Measurements from ENCODE around the gene IL21R.

The IL21R gene

GRCh38 chr16:27462200-27462845, 60.3 kb downstream of the IL21R start:
- H3K9me2 ChIP-seq (replicated peaks; ENCODE audit: control insufficient read depth, low read length), result no peaks in the 10 kb centered on the region
- no peaks in the 10 kb centered on the region for H4K20me1 ChIP-seq (ENCODE audit: control insufficient read depth, insufficient read depth, low read depth, low read length)
- no peaks in the 10 kb centered on the region; the same call in 1 of the 2 replicates for H3K4me1 ChIP-seq (ENCODE audit: control insufficient read depth, low read length)
- TF ChIP-seq CTCF (IDR thresholded peaks at IDR 0.05; ENCODE audit: low read depth, low read length, poor library complexity, severe bottlenecking) (no peak), EZH2phosphoT487 (IDR thresholded peaks at IDR 0.05; ENCODE audit: borderline replicate concordance, low read length) (no peak)
- no peaks in the 10 kb centered on the region for H3K9me3 ChIP-seq (ENCODE audit: control insufficient read depth, insufficient read depth, low read length)
- no peaks in the 10 kb centered on the region for H3F3A ChIP-seq (ENCODE audit: control insufficient read depth, insufficient read depth)
- H3K27ac ChIP-seq (ENCODE audit: low read depth, low read length), result no peak overlapping the region
- H3K36me3 ChIP-seq (ENCODE audit: control insufficient read depth, low read length), result peaks cover 42% of the 10 kb centered on the region
- no peaks in the 10 kb centered on the region for H3K27me3 ChIP-seq (ENCODE audit: control insufficient read depth, low read length)
- no peak overlapping the region for H3K4me3 ChIP-seq (ENCODE audit: low read length)
- H3K79me2 ChIP-seq (ENCODE audit: control insufficient read depth, low read length), result no peaks in the 10 kb centered on the region
- no peak overlapping the region for H3K4me2 ChIP-seq (ENCODE audit: low read length)

- TF ChIP-seq CTCF (IDR thresholded peaks at IDR 0.05; ENCODE audit: low read depth, low read length, poor library complexity, severe bottlenecking), result no peak
- no peak for TF ChIP-seq EZH2phosphoT487 (IDR thresholded peaks at IDR 0.05; ENCODE audit: borderline replicate concordance, low read length)
- H3K4me3 ChIP-seq (ENCODE audit: low read length), result no peak overlapping the region
- H3K4me1 ChIP-seq (ENCODE audit: control insufficient read depth, low read length), result no peaks in the 10 kb centered on the region
Measured at GRCh38 chr16:27462846-27463682, 61.1 kb downstream of the IL21R start.

GRCh38 chr16:27463741-27464591, 62.0 kb downstream of the IL21R start:
- no peak overlapping the region for H3K27ac ChIP-seq (ENCODE audit: low read depth, low read length)
- no peak overlapping the region for H3K4me2 ChIP-seq (ENCODE audit: low read length)
- H3K4me1 ChIP-seq (ENCODE audit: control insufficient read depth, low read length), result no peaks in the 10 kb centered on the region
- no peaks in the 10 kb centered on the region for H3F3A ChIP-seq (ENCODE audit: control insufficient read depth, insufficient read depth)
- H4K20me1 ChIP-seq (ENCODE audit: control insufficient read depth, insufficient read depth, low read depth, low read length), result no peaks in the 10 kb centered on the region
- no peak for TF ChIP-seq CTCF (IDR thresholded peaks at IDR 0.05; ENCODE audit: low read depth, low read length, poor library complexity, severe bottlenecking)
- no peak for TF ChIP-seq EZH2phosphoT487 (IDR thresholded peaks at IDR 0.05; ENCODE audit: borderline replicate concordance, low read length)
- H3K9me3 ChIP-seq (ENCODE audit: control insufficient read depth, insufficient read depth, low read length), result no peaks in the 10 kb centered on the region
- H3K4me3 ChIP-seq (ENCODE audit: low read length), result no peak overlapping the region
- H3K27me3 ChIP-seq (ENCODE audit: control insufficient read depth, low read length), result no peaks in the 10 kb centered on the region
- H3K9me2 ChIP-seq (replicated peaks; ENCODE audit: control insufficient read depth, low read length), result no peaks in the 10 kb centered on the region
- peaks cover 55% of the 10 kb centered on the region for H3K36me3 ChIP-seq (ENCODE audit: control insufficient read depth, low read length)
- no peaks in the 10 kb centered on the region for H3K79me2 ChIP-seq (ENCODE audit: control insufficient read depth, low read length)

More at GRCh38 chr16:27462846-27463682, 61.1 kb downstream of the IL21R start:
- Histone ChIP-seq H3F3A (ENCODE audit: control insufficient read depth, insufficient read depth) (no peaks in the 10 kb centered on the region), H3K27me3 (ENCODE audit: control insufficient read depth, low read length) (no peaks in the 10 kb centered on the region), H3K9me2 (replicated peaks; ENCODE audit: control insufficient read depth, low read length) (no peaks in the 10 kb centered on the region), H3K36me3 (ENCODE audit: control insufficient read depth, low read length) (peaks cover 49% of the 10 kb centered on the region), H3K4me2 (ENCODE audit: low read length) (no peak overlapping the region), H3K27ac (ENCODE audit: low read depth, low read length) (no peak overlapping the region), H3K9me3 (ENCODE audit: control insufficient read depth, insufficient read depth, low read length) (no peaks in the 10 kb centered on the region), H4K20me1 (ENCODE audit: control insufficient read depth, insufficient read depth, low read depth, low read length) (no peaks in the 10 kb centered on the region), H3K79me2 (ENCODE audit: control insufficient read depth, low read length) (no peaks in the 10 kb centered on the region)
